HEK293 (cell line): ENCODE results near the gene CDK19.
A peak's percentile ranks its signal among the peaks of the same experiment; 100 is the strongest.

Source experiments
- EGR2 ChIP-seq: fragments of 450-650 bp; formaldehyde crosslinking; IDR thresholded peaks from 2 replicates; pipeline ENCODE4 v1.5.1; 2016; ENCODE audit warnings: low read depth, missing biosample characterization, missing genetic modification characterization
- GFI1B ChIP-seq: fragments of 450-650 bp; formaldehyde crosslinking; IDR thresholded peaks from 2 replicates; pipeline ENCODE4 v1.5.1; 2016; ENCODE audit warnings: missing biosample characterization, missing genetic modification characterization
- GLI2 ChIP-seq: fragments of 450-650 bp; formaldehyde crosslinking; IDR thresholded peaks from 2 replicates; pipeline ENCODE4; 2017; ENCODE audit warnings: missing biosample characterization, missing genetic modification characterization, low read depth, borderline replicate concordance
- GLI4 ChIP-seq: fragments of 450-650 bp; formaldehyde crosslinking; IDR thresholded peaks from 2 replicates; pipeline ENCODE4 v1.5.1; 2016; ENCODE audit warnings: missing biosample characterization, missing genetic modification characterization
- IKZF3 ChIP-seq: fragments of 450-650 bp; IDR thresholded peaks from 2 replicates; pipeline ENCODE4 v1.5.0; 2018; ENCODE audit warnings: missing biosample characterization, mild to moderate bottlenecking, missing genetic modification characterization, moderate library complexity
- KLF1 ChIP-seq: fragments of 450-650 bp; formaldehyde crosslinking; IDR thresholded peaks from 2 replicates; pipeline ENCODE4 v1.5.1; 2016; ENCODE audit warnings: missing biosample characterization, missing genetic modification characterization
- KLF7 ChIP-seq: fragments of 450-650 bp; formaldehyde crosslinking; IDR thresholded peaks from 2 replicates; pipeline ENCODE4 v1.5.1; 2016; ENCODE audit warnings: missing biosample characterization, missing genetic modification characterization, borderline replicate concordance
- SP3 ChIP-seq: fragments of 450-650 bp; formaldehyde crosslinking; IDR thresholded peaks from 2 replicates; pipeline ENCODE4 v1.5.1; 2016; ENCODE audit warnings: missing biosample characterization, missing genetic modification characterization
- ZBTB17 ChIP-seq: fragments of 450-650 bp; formaldehyde crosslinking; IDR thresholded peaks from 2 replicates; pipeline ENCODE4 v1.5.1; 2016; ENCODE audit warnings: missing biosample characterization, missing genetic modification characterization
- ZBTB20 ChIP-seq: fragments of 450-650 bp; formaldehyde crosslinking; IDR thresholded peaks from 2 replicates; pipeline ENCODE4 v1.5.1; 2016; ENCODE audit warnings: missing biosample characterization, missing genetic modification characterization
- ZFP3 ChIP-seq: fragments of 450-650 bp; formaldehyde crosslinking; IDR thresholded peaks from 2 replicates; pipeline ENCODE4 v1.5.1; 2016; ENCODE audit warnings: low read depth, missing biosample characterization, missing genetic modification characterization
- ZFP37 ChIP-seq: fragments of 450-650 bp; formaldehyde crosslinking; IDR thresholded peaks from 2 replicates; pipeline ENCODE4 v1.5.1; 2016; ENCODE audit warnings: missing biosample characterization, missing genetic modification characterization
- ZNF146 ChIP-seq: fragments of 450-650 bp; formaldehyde crosslinking; IDR thresholded peaks from 2 replicates; pipeline ENCODE4 v1.5.1; 2016; ENCODE audit warnings: missing biosample characterization, missing genetic modification characterization
- ZNF157 ChIP-seq: fragments of 450-650 bp; formaldehyde crosslinking; IDR thresholded peaks from 2 replicates; pipeline ENCODE4 v1.5.1; 2016; ENCODE audit warnings: missing biosample characterization, missing genetic modification characterization
- ZNF16 ChIP-seq: fragments of 450-650 bp; formaldehyde crosslinking; IDR thresholded peaks from 2 replicates; pipeline ENCODE4 v1.5.1; 2016; ENCODE audit warnings: low read depth, missing biosample characterization, missing genetic modification characterization
- ZNF2 ChIP-seq: fragments of 450-650 bp; formaldehyde crosslinking; IDR thresholded peaks from 2 replicates; pipeline ENCODE4 v1.5.1; 2016; ENCODE audit warnings: missing biosample characterization, missing genetic modification characterization
- ZNF211 ChIP-seq: fragments of 450-650 bp; formaldehyde crosslinking; IDR thresholded peaks from 2 replicates; pipeline ENCODE4 v1.5.1; 2016; ENCODE audit warnings: low read depth, missing biosample characterization, missing genetic modification characterization
- ZNF23 ChIP-seq: fragments of 450-650 bp; formaldehyde crosslinking; IDR thresholded peaks from 2 replicates; pipeline ENCODE4 v1.5.1; 2016; ENCODE audit warnings: missing biosample characterization, missing genetic modification characterization, borderline replicate concordance
- ZNF292 ChIP-seq: fragments of 450-650 bp; formaldehyde crosslinking; IDR thresholded peaks from 2 replicates; pipeline ENCODE4 v1.5.1; 2016; ENCODE audit warnings: low read depth, missing biosample characterization, missing genetic modification characterization, borderline replicate concordance
- ZNF302 ChIP-seq: fragments of 450-650 bp; formaldehyde crosslinking; IDR thresholded peaks from 2 replicates; pipeline ENCODE4 v1.5.1; 2016; ENCODE audit warnings: missing biosample characterization, missing genetic modification characterization, low read depth
- ZNF324 ChIP-seq: fragments of 450-650 bp; formaldehyde crosslinking; IDR thresholded peaks from 2 replicates; pipeline ENCODE4 v1.5.1; 2016; ENCODE audit warnings: missing biosample characterization, missing genetic modification characterization
- ZNF37A ChIP-seq: fragments of 450-650 bp; IDR thresholded peaks from 2 replicates; pipeline ENCODE4 v1.5.1; 2018; ENCODE audit warnings: missing biosample characterization, missing genetic modification characterization
- ZNF423 ChIP-seq: fragments of 450-650 bp; formaldehyde crosslinking; IDR thresholded peaks from 2 replicates; pipeline ENCODE4 v1.5.1; 2016; ENCODE audit warnings: missing biosample characterization, missing genetic modification characterization
- ZNF426 ChIP-seq: fragments of 450-650 bp; formaldehyde crosslinking; IDR thresholded peaks from 2 replicates; pipeline ENCODE4 v1.5.1; 2017; ENCODE audit warnings: missing biosample characterization, missing genetic modification characterization, mild to moderate bottlenecking, inconsistent platforms, moderate library complexity
- ZNF473 ChIP-seq: fragments of 450-650 bp; formaldehyde crosslinking; IDR thresholded peaks from 2 replicates; pipeline ENCODE4 v1.5.1; 2017; ENCODE audit warnings: missing biosample characterization, missing genetic modification characterization
- ZNF501 ChIP-seq: fragments of 450-650 bp; formaldehyde crosslinking; IDR thresholded peaks from 2 replicates; pipeline ENCODE4 v1.5.1; 2016; ENCODE audit warnings: missing biosample characterization, missing genetic modification characterization
- ZNF585B ChIP-seq: fragments of 450-650 bp; formaldehyde crosslinking; IDR thresholded peaks from 2 replicates; pipeline ENCODE4 v1.5.1; 2016; ENCODE audit warnings: missing biosample characterization, missing genetic modification characterization
- ZNF654 ChIP-seq: fragments of 450-650 bp; formaldehyde crosslinking; IDR thresholded peaks from 2 replicates; pipeline ENCODE4 v1.5.1; 2016; ENCODE audit warnings: low read depth, missing biosample characterization, missing genetic modification characterization
- ZNF658 ChIP-seq: fragments of 450-650 bp; formaldehyde crosslinking; IDR thresholded peaks from 2 replicates; pipeline ENCODE4; 2016; ENCODE audit warnings: missing biosample characterization, missing genetic modification characterization
- ZNF701 ChIP-seq: fragments of 450-650 bp; formaldehyde crosslinking; IDR thresholded peaks from 2 replicates; pipeline ENCODE4 v1.5.1; 2016; ENCODE audit warnings: missing biosample characterization, missing genetic modification characterization
- ZNF830 ChIP-seq: fragments of 450-650 bp; IDR thresholded peaks from 2 replicates; pipeline ENCODE4 v1.5.0; 2018; ENCODE audit warnings: missing biosample characterization, missing genetic modification characterization, low read depth, mild to moderate bottlenecking, moderate library complexity
- ZXDB ChIP-seq: fragments of 450-650 bp; formaldehyde crosslinking; IDR thresholded peaks from 2 replicates; pipeline ENCODE4 v1.5.1; 2016; ENCODE audit warnings: missing biosample characterization, missing genetic modification characterization
- TF ChIP-seq, protein P1 (sequence below): fragments of 450-650 bp; formaldehyde crosslinking; IDR thresholded peaks from 2 replicates; pipeline ENCODE4 v1.5.1; 2016; ENCODE audit warnings: missing biosample characterization, missing genetic modification characterization
- TF ChIP-seq, protein P2 (sequence below): fragments of 450-650 bp; formaldehyde crosslinking; IDR thresholded peaks from 2 replicates; pipeline ENCODE4 v1.5.1; 2016; ENCODE audit warnings: missing biosample characterization, missing genetic modification characterization, borderline replicate concordance
- TF ChIP-seq, protein P3 (sequence below): fragments of 450-650 bp; formaldehyde crosslinking; IDR thresholded peaks from 2 replicates; pipeline ENCODE4 v1.5.1; 2016; ENCODE audit warnings: missing biosample characterization, missing genetic modification characterization
- TF ChIP-seq, protein P4 (sequence below): sonication (generic); formaldehyde crosslinking; IDR thresholded peaks from 2 replicates; pipeline ENCODE4 v1.8.1; 2022; ENCODE audit warnings: mild to moderate bottlenecking, moderate library complexity, missing genetic modification reagents

CDK19 gene

DNA sequence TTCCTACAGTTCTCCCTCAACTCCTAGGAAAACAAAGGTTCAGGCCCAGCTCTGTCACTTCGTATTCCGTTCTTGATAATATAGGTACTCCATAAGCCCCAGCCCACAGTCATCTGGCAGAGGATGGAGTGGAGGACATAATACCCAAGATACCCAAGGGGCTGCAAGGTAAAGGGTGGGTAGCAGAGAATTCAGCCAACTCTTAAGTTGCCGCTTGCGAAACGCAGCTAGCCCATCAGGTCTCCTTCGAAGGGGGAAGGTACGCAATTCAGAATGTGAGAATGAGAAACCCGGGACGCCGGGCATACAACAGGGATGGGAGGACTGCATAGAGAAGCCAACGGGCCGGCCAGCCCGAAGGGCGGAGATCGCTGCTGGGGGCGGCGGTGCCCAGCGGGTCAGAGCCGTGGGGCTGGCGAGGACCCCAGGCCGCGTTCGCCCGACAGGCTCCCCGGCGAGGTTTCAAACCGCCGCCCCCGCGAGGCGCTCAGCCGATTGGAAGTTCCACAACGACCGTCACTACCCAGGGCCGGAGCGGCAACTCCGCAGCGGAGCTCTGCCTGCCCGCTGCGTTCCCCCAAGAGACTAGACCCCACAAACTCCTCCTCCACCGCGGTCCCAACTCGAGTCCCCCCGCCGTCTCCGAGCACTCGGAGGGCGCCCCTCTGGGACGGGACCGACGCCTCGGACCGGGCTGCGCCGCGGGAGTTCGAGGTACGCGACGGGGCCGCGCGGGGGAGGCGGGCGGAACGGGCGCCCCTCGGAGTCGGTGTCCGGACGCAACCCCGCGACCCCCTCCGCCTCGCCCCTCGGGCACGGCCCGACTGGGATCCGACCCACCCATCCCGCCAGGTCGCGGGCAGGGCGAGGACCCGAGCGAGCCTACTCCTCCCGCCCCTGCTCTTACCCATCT is 911 bp downstream of the CDK19 start (continued):
- TF ChIP-seq, protein P1, sequence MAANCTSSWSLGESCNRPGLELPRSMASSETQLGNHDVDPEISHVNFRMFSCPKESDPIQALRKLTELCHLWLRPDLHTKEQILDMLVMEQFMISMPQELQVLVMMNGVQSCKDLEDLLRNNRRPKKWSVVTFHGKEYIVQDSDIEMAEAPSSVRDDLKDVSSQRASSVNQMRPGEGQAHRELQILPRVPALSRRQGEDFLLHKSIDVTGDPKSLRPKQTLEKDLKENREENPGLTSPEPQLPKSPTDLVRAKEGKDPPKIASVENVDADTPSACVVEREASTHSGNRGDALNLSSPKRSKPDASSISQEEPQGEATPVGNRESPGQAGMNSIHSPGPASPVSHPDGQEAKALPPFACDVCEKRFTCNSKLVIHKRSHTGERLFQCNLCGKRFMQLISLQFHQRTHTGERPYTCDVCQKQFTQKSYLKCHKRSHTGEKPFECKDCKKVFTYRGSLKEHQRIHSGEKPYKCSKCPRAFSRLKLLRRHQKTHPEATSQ (tag by site-specific recombination), result no peak
- TF ChIP-seq ZNF16 (tag by site-specific recombination) (no peak), IKZF3 (tag by site-specific recombination) (no peak), ZNF2 (peak; percentile 27; the same call in 1 of the 2 replicates), ZNF324 (tag by site-specific recombination) (no peak), ZBTB17 (tag by site-specific recombination) (peak; percentile 77), ZNF211 (no peak), ZNF473 (tag by site-specific recombination) (no peak), SP3 (no peak), ZNF146 (no peak), ZNF157 (tag by site-specific recombination) (no peak), GLI4 (tag by site-specific recombination) (no peak), GLI2 (tag by site-specific recombination) (no peak), ZNF426 (no peak), ZNF292 (tag by site-specific recombination) (no peak), EGR2 (no peak), ZBTB20 (tag by site-specific recombination) (no peak), ZNF585B (no peak), GFI1B (tag by site-specific recombination) (no peak), ZNF658 (tag by site-specific recombination) (no peak), KLF1 (tag by site-specific recombination) (no peak), ZNF654 (no peak), KLF7 (tag by site-specific recombination) (no peak), ZNF302 (tag by site-specific recombination) (no peak), ZNF501 (tag by site-specific recombination) (0 out of 2 replicates have a peak, but pooled peaks have one; percentile 20), ZNF701 (tag by site-specific recombination) (no peak), ZNF37A (tag by site-specific recombination) (no peak), ZFP37 (tag by site-specific recombination) (no peak), ZXDB (no peak), ZNF830 (tag by site-specific recombination) (no peak), ZNF23 (no peak), ZFP3 (no peak), ZNF423 (tag by site-specific recombination) (peak; percentile 53; the same call in 1 of the 2 replicates)
- TF ChIP-seq, protein P2, sequence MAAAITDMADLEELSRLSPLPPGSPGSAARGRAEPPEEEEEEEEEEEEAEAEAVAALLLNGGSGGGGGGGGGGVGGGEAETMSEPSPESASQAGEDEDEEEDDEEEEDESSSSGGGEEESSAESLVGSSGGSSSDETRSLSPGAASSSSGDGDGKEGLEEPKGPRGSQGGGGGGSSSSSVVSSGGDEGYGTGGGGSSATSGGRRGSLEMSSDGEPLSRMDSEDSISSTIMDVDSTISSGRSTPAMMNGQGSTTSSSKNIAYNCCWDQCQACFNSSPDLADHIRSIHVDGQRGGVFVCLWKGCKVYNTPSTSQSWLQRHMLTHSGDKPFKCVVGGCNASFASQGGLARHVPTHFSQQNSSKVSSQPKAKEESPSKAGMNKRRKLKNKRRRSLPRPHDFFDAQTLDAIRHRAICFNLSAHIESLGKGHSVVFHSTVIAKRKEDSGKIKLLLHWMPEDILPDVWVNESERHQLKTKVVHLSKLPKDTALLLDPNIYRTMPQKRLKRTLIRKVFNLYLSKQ (tag by site-specific recombination), result no peak
- TF ChIP-seq, protein P3, sequence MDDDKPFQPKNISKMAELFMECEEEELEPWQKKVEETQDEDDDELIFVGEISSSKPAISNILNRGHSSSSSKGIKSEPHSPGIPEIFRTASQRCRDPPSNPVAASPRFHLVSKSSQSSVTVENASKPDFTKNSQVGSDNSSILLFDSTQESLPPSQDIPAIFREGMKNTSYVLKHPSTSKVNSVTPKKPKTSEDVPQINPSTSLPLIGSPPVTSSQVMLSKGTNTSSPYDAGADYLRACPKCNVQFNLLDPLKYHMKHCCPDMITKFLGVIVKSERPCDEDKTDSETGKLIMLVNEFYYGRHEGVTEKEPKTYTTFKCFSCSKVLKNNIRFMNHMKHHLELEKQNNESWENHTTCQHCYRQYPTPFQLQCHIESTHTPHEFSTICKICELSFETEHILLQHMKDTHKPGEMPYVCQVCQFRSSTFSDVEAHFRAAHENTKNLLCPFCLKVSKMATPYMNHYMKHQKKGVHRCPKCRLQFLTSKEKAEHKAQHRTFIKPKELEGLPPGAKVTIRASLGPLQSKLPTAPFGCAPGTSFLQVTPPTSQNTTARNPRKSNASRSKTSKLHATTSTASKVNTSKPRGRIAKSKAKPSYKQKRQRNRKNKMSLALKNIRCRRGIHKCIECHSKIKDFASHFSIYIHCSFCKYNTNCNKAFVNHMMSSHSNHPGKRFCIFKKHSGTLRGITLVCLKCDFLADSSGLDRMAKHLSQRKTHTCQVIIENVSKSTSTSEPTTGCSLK, result no peak
- TF ChIP-seq, protein P4, sequence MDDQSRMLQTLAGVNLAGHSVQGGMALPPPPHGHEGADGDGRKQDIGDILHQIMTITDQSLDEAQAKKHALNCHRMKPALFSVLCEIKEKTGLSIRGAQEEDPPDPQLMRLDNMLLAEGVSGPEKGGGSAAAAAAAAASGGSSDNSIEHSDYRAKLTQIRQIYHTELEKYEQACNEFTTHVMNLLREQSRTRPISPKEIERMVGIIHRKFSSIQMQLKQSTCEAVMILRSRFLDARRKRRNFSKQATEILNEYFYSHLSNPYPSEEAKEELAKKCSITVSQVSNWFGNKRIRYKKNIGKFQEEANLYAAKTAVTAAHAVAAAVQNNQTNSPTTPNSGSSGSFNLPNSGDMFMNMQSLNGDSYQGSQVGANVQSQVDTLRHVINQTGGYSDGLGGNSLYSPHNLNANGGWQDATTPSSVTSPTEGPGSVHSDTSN (CRISPR knock-in tag), result peak; percentile 74; the same call in 1 of the 2 replicates
